ENCODE measurements around the gene CLRN3. TPM values are rescaled to one million over a fixed set of nuclear protein-coding genes. Genes with fewer than 3 reads are reported as not detected.

The CLRN3 gene
- total RNA-seq, 2 experiments from 2014 or later = not detected

- H3K27me3 Mint-ChIP-seq = peaks cover 10% of the 10 kb centered on the region
- CTCF ChIA-PET = interaction anchor here (0.8 to 2.6 kb wide), 4 partner anchors 10 to 156 kb away, joined by 3 to 9 read pairs (median 6); no protein-coding TSS in a partner anchor
- no peak overlapping the region for H3K27ac Mint-ChIP-seq
- DNase-seq (no peak), ATAC-seq (no peak)
- H3K4me1 Mint-ChIP-seq (ENCODE audit: low read depth) = no peaks in the 10 kb centered on the region
- no peak for TF ChIP-seq CTCF (IDR thresholded peaks at IDR 0.05)
- intact Hi-C loops (cut with micrococcal nuclease) = no loop called here
- H3K36me3 Mint-ChIP-seq (ENCODE audit: low read depth) = no peaks in the 10 kb centered on the region
- no peak overlapping the region for H3K4me3 Mint-ChIP-seq
- H3K9me3 Mint-ChIP-seq = no peaks in the 10 kb centered on the region
- POLR2A ChIA-PET = no interaction called here
These were observed 20.6 kb upstream of the CLRN3 start for GRCh38 chr10:127913368-127913759.

GRCh38 chr10:127912607-127913367 lies 20.0 kb upstream of the CLRN3 start:
- no peaks in the 10 kb centered on the region for H3K9me3 Mint-ChIP-seq
- POLR2A ChIA-PET = no interaction called here
- no peak for TF ChIP-seq CTCF (IDR thresholded peaks at IDR 0.05)
- H3K36me3 Mint-ChIP-seq (ENCODE audit: low read depth) = no peaks in the 10 kb centered on the region
- no peak for DNase-seq
- H3K27me3 Mint-ChIP-seq = peaks cover 14% of the 10 kb centered on the region
- H3K4me1 Mint-ChIP-seq (ENCODE audit: low read depth) = no peaks in the 10 kb centered on the region
- no peak overlapping the region for H3K4me3 Mint-ChIP-seq
- intact Hi-C loops (cut with micrococcal nuclease) = no loop called here
- ATAC-seq = no peak
- CTCF ChIA-PET = interaction anchor here (0.8 to 8.9 kb wide), 5 partner anchors 11 to 156 kb away, joined by 3 to 188 read pairs (median 8); no protein-coding TSS in a partner anchor
- H3K27ac Mint-ChIP-seq = no peak overlapping the region

- Mint-ChIP-seq H3K27me3 (peaks cover 15% of the 10 kb centered on the region), H3K4me3 (no peak overlapping the region), H3K27ac (no peak overlapping the region), H3K9me3 (no peaks in the 10 kb centered on the region), H3K4me1 (ENCODE audit: low read depth) (no peaks in the 10 kb centered on the region), H3K36me3 (ENCODE audit: low read depth) (no peaks in the 10 kb centered on the region)
- ChIA-PET POLR2A (no interaction called here), CTCF (interaction anchor here (8.9 kb wide), 1 partner anchor 98 kb away, joined by 188 read pairs; no protein-coding TSS in a partner anchor)
- no peak for TF ChIP-seq CTCF (IDR thresholded peaks at IDR 0.05)
- intact Hi-C loops (cut with micrococcal nuclease) = no loop called here
- DNase-seq (no peak), ATAC-seq (no peak)
These were observed 19.1 kb upstream of the CLRN3 start for GRCh38 chr10:127911867-127912257.

DNA sequence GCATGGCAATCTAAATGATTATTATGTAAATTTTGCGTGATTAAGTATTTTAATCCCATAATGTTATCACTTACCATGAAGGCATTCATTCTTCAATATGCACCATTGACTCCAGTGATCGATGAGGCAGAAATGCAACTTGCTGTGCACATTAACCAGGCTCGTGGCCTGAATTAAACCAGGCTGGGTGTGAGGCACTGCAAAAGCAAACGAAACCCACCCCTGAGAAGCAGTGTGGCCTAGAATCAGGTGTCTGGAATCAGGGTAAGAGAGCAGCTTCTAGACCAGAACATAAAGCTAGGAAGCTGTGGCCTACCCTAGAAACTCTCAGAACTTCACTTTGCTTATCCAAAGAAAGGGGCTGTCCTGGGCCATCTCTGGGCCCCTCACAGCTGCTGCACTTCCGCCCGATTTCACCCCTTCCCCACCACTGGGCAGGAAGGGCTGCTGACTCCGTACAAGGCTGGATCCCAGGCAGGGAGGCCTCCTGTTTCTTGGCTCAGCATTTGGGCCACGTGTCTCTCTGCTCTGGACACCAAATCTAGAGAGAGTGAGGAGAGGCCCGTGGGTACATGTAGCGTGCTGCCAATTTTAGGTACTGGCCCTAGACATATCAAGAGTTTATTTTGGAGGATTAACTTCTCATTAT lies 18.6 kb upstream of the CLRN3 start:
- TF ChIP-seq CTCF (IDR thresholded peaks at IDR 0.05) = no peak
- Mint-ChIP-seq H3K27me3 (peaks cover 19% of the 10 kb centered on the region), H3K36me3 (ENCODE audit: low read depth) (no peaks in the 10 kb centered on the region), H3K4me1 (ENCODE audit: low read depth) (no peaks in the 10 kb centered on the region), H3K4me3 (no peak overlapping the region), H3K27ac (no peak overlapping the region), H3K9me3 (no peaks in the 10 kb centered on the region)
- POLR2A ChIA-PET = no interaction called here
- CTCF ChIA-PET = interaction anchor here (8.9 kb wide), 1 partner anchor 99 kb away, joined by 188 read pairs; no protein-coding TSS in a partner anchor
- intact Hi-C loops (cut with micrococcal nuclease) = no loop called here
- ATAC-seq = no peak
- no peak for DNase-seq

DNA sequence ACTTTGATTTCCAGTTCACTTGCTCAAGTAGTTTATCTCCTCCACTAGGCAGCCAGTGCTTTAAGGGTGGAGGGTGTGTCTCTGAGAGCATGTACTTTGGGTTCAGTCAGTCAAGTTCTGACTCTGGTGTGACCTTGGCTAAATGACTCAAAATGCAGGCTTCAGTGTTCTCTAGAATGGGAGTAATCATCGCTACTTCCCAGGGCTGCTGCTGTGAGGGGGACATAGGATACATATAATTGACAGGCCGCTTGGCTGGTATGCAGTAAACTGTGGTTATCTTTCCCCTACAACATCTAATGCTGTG lies 17.7 kb upstream of the CLRN3 start:
- ChIA-PET POLR2A (no interaction called here), CTCF (interaction anchor here (0.6 to 8.9 kb wide), 2 partner anchors 16 to 100 kb away, joined by 3 to 188 read pairs; no protein-coding TSS in a partner anchor)
- ATAC-seq (no peak), DNase-seq (no peak)
- H3K36me3 Mint-ChIP-seq (ENCODE audit: low read depth) = no peaks in the 10 kb centered on the region
- intact Hi-C loops (cut with micrococcal nuclease) = no loop called here
- H3K4me3 Mint-ChIP-seq = no peak overlapping the region
- no peaks in the 10 kb centered on the region for H3K9me3 Mint-ChIP-seq
- no peak for TF ChIP-seq CTCF (IDR thresholded peaks at IDR 0.05)
- H3K4me1 Mint-ChIP-seq (ENCODE audit: low read depth) = no peaks in the 10 kb centered on the region
- no peak overlapping the region for H3K27ac Mint-ChIP-seq
- H3K27me3 Mint-ChIP-seq = peaks cover 27% of the 10 kb centered on the region

Data from activated CD8-positive, alpha-beta T cell treated with anti-CD3 and anti-CD28 coated beads for 36 hours (primary cell).